IPS DF 19.7 (cell line): ENCODE results near the gene BASP1.
"Not testable (repeated sequence)": the region's sequence is repeated elsewhere in the genome, so short reads cannot be mapped to it uniquely, and the experiment has no call there.

Experiments used
- DNase-seq: peaks from one replicate; pipeline ENCODE4 v3.0.0-alpha.2; 2013; ENCODE audit warnings: low read depth, low spot score

BASP1 gene

GRCh38 chr5:17255471-17256021, 38.1 kb downstream of the BASP1 start:
- no peak for DNase-seq

GRCh38 chr5:17256171-17256570, 38.7 kb downstream of the BASP1 start:
- no peak for DNase-seq

GRCh38 chr5:17256839-17257238, 39.4 kb downstream of the BASP1 start:
- no peak for DNase-seq

- no peak for DNase-seq
Observed at GRCh38 chr5:17257705-17258273, 40.4 kb downstream of the BASP1 start.

GRCh38 chr5:17258431-17258830, 41.0 kb downstream of the BASP1 start:
- DNase-seq = no peak

GRCh38 chr5:17259012-17259411, 41.6 kb downstream of the BASP1 start:
- DNase-seq = not testable (repeated sequence)

GRCh38 chr5:17259630-17260257, 42.3 kb downstream of the BASP1 start:
- DNase-seq = no peak

- DNase-seq = no peak
Observed at GRCh38 chr5:17260549-17260948, 43.1 kb downstream of the BASP1 start.

GRCh38 chr5:17261075-17261474, 43.6 kb downstream of the BASP1 start:
- DNase-seq = no peak

- no peak for DNase-seq
Observed at GRCh38 chr5:17265041-17265440, 47.6 kb downstream of the BASP1 start.

- no peak for DNase-seq
Observed at GRCh38 chr5:17267106-17267505, 49.7 kb downstream of the BASP1 start.

GRCh38 chr5:17269201-17269600, 51.8 kb downstream of the BASP1 start:
- DNase-seq = no peak

GRCh38 chr5:17272111-17272510, 54.7 kb downstream of the BASP1 start:
- DNase-seq = no peak

GRCh38 chr5:17275289-17276158, 58.1 kb downstream of the BASP1 start:
- DNase-seq = no peak

- DNase-seq = no peak
Observed at GRCh38 chr5:17276445-17276844, 59.0 kb downstream of the BASP1 start.

GRCh38 chr5:17277907-17278306, 60.5 kb downstream of the BASP1 start:
- no peak for DNase-seq

- no peak for DNase-seq
Observed at GRCh38 chr5:17278931-17279330, 61.5 kb downstream of the BASP1 start.

- DNase-seq = no peak
Observed at GRCh38 chr5:17279487-17279886, 62.1 kb downstream of the BASP1 start.

GRCh38 chr5:17282283-17283120, 65.1 kb downstream of the BASP1 start:
- DNase-seq = no peak

- DNase-seq = no peak
Observed at GRCh38 chr5:17283121-17283415, 65.6 kb downstream of the BASP1 start.

- no peak for DNase-seq
Observed at GRCh38 chr5:17287501-17288155, 70.2 kb downstream of the BASP1 start.
